ENCODE results near the gene OXGR1. TPM values are rescaled to one million over a fixed set of nuclear protein-coding genes. Genes with fewer than 3 reads are reported as not detected.

The OXGR1 gene
- polyA plus RNA-seq, 2 of the 4 experiments (the other 2 are of a cell fraction), result not detected

- ChIA-PET POLR2A (no interaction called here), CTCF (interaction anchor here (1.1 kb wide), 1 partner anchor 9 kb away, joined by 3 read pairs; no protein-coding TSS in a partner anchor)
- Histone ChIP-seq H3K4me3 (no peak overlapping the region), H3K27ac (no peak overlapping the region), H3K9me3 (no peaks in the 10 kb centered on the region), H3K4me2 (no peak overlapping the region), H3K4me1 (no peaks in the 10 kb centered on the region)
- DNase-seq (ENCODE audit: low read depth in 1 of 2, low spot score in 1 of 2), result no peak
- ATAC-seq, result no peak
- TF ChIP-seq POLR2AphosphoS2 (conservative IDR thresholded peaks at IDR 0.05; ENCODE audit: low read length) (no peak), ESRRA (IDR thresholded peaks at IDR 0.05; ENCODE audit: borderline replicate concordance, low read length) (no peak), RARB (CRISPR knock-in tag; IDR thresholded peaks at IDR 0.05) (no peak), POLR2A (IDR thresholded peaks at IDR 0.05; ENCODE audit: low read length) (no peak), RNF2 (IDR thresholded peaks at IDR 0.05; ENCODE audit: borderline replicate concordance, low read depth) (no peak), TP53 (CRISPR knock-in tag; IDR thresholded peaks at IDR 0.05) (no peak), HOXB5 (CRISPR knock-in tag; IDR thresholded peaks at IDR 0.05) (no peak), EHF (CRISPR knock-in tag; IDR thresholded peaks at IDR 0.05) (no peak), HEYL (CRISPR knock-in tag; IDR thresholded peaks at IDR 0.05) (no peak), KDM5A (IDR thresholded peaks at IDR 0.05) (no peak), EP300 (IDR thresholded peaks at IDR 0.05) (no peak), RAD21 (conservative IDR thresholded peaks at IDR 0.05 in 1 of 2, IDR thresholded peaks at IDR 0.05 in 1 of 2) (no peak), HMGXB4 (CRISPR knock-in tag; IDR thresholded peaks at IDR 0.05; ENCODE audit: borderline replicate concordance) (no peak), HOXA7 (CRISPR knock-in tag; IDR thresholded peaks at IDR 0.05) (no peak), FOXS1 (CRISPR knock-in tag; IDR thresholded peaks at IDR 0.05) (no peak), ZFP36 (IDR thresholded peaks at IDR 0.05; ENCODE audit: borderline replicate concordance, partially characterized antibody) (no peak)
- TF ChIP-seq, protein P1, sequence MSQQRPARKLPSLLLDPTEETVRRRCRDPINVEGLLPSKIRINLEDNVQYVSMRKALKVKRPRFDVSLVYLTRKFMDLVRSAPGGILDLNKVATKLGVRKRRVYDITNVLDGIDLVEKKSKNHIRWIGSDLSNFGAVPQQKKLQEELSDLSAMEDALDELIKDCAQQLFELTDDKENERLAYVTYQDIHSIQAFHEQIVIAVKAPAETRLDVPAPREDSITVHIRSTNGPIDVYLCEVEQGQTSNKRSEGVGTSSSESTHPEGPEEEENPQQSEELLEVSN (IDR thresholded peaks at IDR 0.05; ENCODE audit: borderline replicate concordance, low read depth), result no peak
- TF ChIP-seq, protein P2, sequence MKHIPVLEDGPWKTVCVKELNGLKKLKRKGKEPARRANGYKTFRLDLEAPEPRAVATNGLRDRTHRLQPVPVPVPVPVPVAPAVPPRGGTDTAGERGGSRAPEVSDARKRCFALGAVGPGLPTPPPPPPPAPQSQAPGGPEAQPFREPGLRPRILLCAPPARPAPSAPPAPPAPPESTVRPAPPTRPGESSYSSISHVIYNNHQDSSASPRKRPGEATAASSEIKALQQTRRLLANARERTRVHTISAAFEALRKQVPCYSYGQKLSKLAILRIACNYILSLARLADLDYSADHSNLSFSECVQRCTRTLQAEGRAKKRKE (CRISPR knock-in tag; IDR thresholded peaks at IDR 0.05; ENCODE audit: low read depth), result no peak
- TF ChIP-seq, protein P3, sequence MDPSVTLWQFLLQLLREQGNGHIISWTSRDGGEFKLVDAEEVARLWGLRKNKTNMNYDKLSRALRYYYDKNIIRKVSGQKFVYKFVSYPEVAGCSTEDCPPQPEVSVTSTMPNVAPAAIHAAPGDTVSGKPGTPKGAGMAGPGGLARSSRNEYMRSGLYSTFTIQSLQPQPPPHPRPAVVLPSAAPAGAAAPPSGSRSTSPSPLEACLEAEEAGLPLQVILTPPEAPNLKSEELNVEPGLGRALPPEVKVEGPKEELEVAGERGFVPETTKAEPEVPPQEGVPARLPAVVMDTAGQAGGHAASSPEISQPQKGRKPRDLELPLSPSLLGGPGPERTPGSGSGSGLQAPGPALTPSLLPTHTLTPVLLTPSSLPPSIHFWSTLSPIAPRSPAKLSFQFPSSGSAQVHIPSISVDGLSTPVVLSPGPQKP (IDR thresholded peaks at IDR 0.05; ENCODE audit: low read depth, low read length), result no peak
- 21% methylated on average over 4 of the region's 4 CpGs for WGBS (ENCODE audit: missing lambda C conversion rate)
- FAIRE-seq, result no peak
Observed at GRCh38 chr13:97008643-97009042, 14.4 kb upstream of the OXGR1 start.

- Histone ChIP-seq H3K27ac (no peak overlapping the region), H3K4me2 (no peak overlapping the region), H3K4me1 (no peaks in the 10 kb centered on the region), H3K4me3 (no peak overlapping the region), H3K9me3 (no peaks in the 10 kb centered on the region)
- FAIRE-seq (no peak), ATAC-seq (no peak), DNase-seq (ENCODE audit: low read depth in 1 of 2, low spot score in 1 of 2) (no peak)
- no peak for TF ChIP-seq EHMT2 (IDR thresholded peaks at IDR 0.05; ENCODE audit: low read depth)
- no peak for TF ChIP-seq HMGXB4 (CRISPR knock-in tag; IDR thresholded peaks at IDR 0.05; ENCODE audit: borderline replicate concordance)
- no peak for TF ChIP-seq RCOR1 (IDR thresholded peaks at IDR 0.05; ENCODE audit: low read depth, low read length)
- TF ChIP-seq HES2 (IDR thresholded peaks at IDR 0.05), result no peak
- TF ChIP-seq ESRRA (IDR thresholded peaks at IDR 0.05; ENCODE audit: borderline replicate concordance, low read length), result no peak
- TF ChIP-seq CBX2 (IDR thresholded peaks at IDR 0.05; ENCODE audit: borderline replicate concordance, low read depth), result no peak
- no peak for TF ChIP-seq EP300 (IDR thresholded peaks at IDR 0.05)
- TF ChIP-seq, protein P1 (IDR thresholded peaks at IDR 0.05; ENCODE audit: borderline replicate concordance, low read depth), result no peak
- no peak for TF ChIP-seq ZNF302 (CRISPR knock-in tag; IDR thresholded peaks at IDR 0.05)
- no peak for TF ChIP-seq ZC3H11A (IDR thresholded peaks at IDR 0.05)
- no peak for TF ChIP-seq SREBF2 (IDR thresholded peaks at IDR 0.05)
- POLR2A ChIA-PET, result no interaction called here
- 0% methylated on average over 1 of the region's 1 CpG for WGBS (ENCODE audit: missing lambda C conversion rate)
- CTCF ChIA-PET, result interaction anchor here (0.8 to 1.7 kb wide), 3 partner anchors 8 to 14 kb away, joined by 3 to 6 read pairs (median 4); no protein-coding TSS in a partner anchor
Observed at GRCh38 chr13:97005625-97006262, 11.5 kb upstream of the OXGR1 start.

Measured in A549 (cell line).